A549 (cell line): Measurements from ENCODE around the gene VCX. TPM values are rescaled to one million over a fixed set of nuclear protein-coding genes. Genes with fewer than 3 reads are reported as not detected.

Source experiments
- ATAC-seq, 2 experiments: fragments of 200-7000 bp in 1 of 2; fragments of >200 bp in 1 of 2; cut with Nextera tagmentation in 1 of 2; cut with Tn5 transposase in 1 of 2; 3 replicates each; pipeline versions ENCODE4 v1.8.0 to v1.9.1; 2018 to 2020; ENCODE audit warnings: mild to moderate bottlenecking in 1 of 2, moderate library complexity in 1 of 2
- CTCF ChIA-PET: fragments of 300-600 bp; sonication (Branson Sonifier 250); formaldehyde crosslinking; extraction: SDS; loops from one replicate; lab custom pipeline; 2021; ENCODE audit warnings: antibody characterized with exemption, inconsistent platforms; lab: Yijun Ruan, JAX
- POLR2A ChIA-PET: fragments of 350-600 bp; formaldehyde crosslinking; extraction: SDS; loops from one replicate; lab custom pipeline; 2021; ENCODE audit warnings: antibody characterized with exemption, inconsistent platforms; lab: Yijun Ruan, JAX
- DNase-seq, 2 experiments: peaks; one replicate each; pipeline versions ENCODE4 v3.0.0 to v3.0.0-alpha.2; 2011 to 2016; ENCODE audit warnings: low read depth in 1 of 2, low spot score in 1 of 2
- FAIRE-seq: peaks from 2 replicates; lab custom pipeline; 2011; peaks lifted over from hg19 to GRCh38; lab: Jason Lieb, UNC
- H3K27ac ChIP-seq, 2 experiments: fragments of >200 bp; sonication (Bioruptor Twin); formaldehyde crosslinking; 3 replicates each; pipeline ENCODE4 v1.5.1; 2016 to 2017
- H3K4me1 ChIP-seq: fragments of >200 bp; sonication (Bioruptor Twin); formaldehyde crosslinking; 3 replicates; pipeline ENCODE4 v1.6.1; 2016
- H3K4me2 ChIP-seq: fragments of >200 bp; sonication (Bioruptor Twin); formaldehyde crosslinking; 3 replicates; pipeline ENCODE4 v1.6.1; 2016
- H3K4me3 ChIP-seq: fragments of >200 bp; sonication (Bioruptor Twin); formaldehyde crosslinking; 3 replicates; pipeline ENCODE4 v1.5.1; 2016
- H3K9me3 ChIP-seq: fragments of >200 bp; sonication (Bioruptor Twin); formaldehyde crosslinking; 3 replicates; pipeline ENCODE4 v1.6.1; 2016
- CBX2 ChIP-seq: fragments of 200-600 bp; sonication (generic); IDR thresholded peaks from 2 replicates; pipeline ENCODE4 v1.6.1; 2016; ENCODE audit warnings: low read depth, mild to moderate bottlenecking, borderline replicate concordance
- CEBPB ChIP-seq, 2 experiments: fragments of >200 bp in 1 of 2; sonication (Bioruptor Twin) in 1 of 2; formaldehyde crosslinking in 1 of 2; IDR thresholded peaks; 2 replicates each; pipeline ENCODE4 v1.6.1; 2012 to 2016
- CTCF ChIP-seq: fragments of >200 bp; sonication (Bioruptor Twin); formaldehyde crosslinking; IDR thresholded peaks from 3 replicates; pipeline ENCODE4 v1.5.1; 2016
- EHMT2 ChIP-seq: fragments of 200-600 bp; sonication (generic); IDR thresholded peaks from 2 replicates; pipeline ENCODE4 v1.6.1; 2016; ENCODE audit warnings: antibody characterized with exemption, low read depth, mild to moderate bottlenecking, moderate library complexity
- EP300 ChIP-seq, 2 experiments: fragments of >200 bp; sonication (Bioruptor Twin); formaldehyde crosslinking; IDR thresholded peaks; 2 replicates in 1 of 2; 3 replicates in 1 of 2; pipeline ENCODE4 v1.6.1; 2016 to 2017
- FOSB ChIP-seq: fragments of 250-450 bp; sonication (Bioruptor Pico); IDR thresholded peaks from 2 replicates; pipeline ENCODE4 v1.5.0; 2020; ENCODE audit warnings: mild to moderate bottlenecking, moderate library complexity
- GATA3 ChIP-seq: IDR thresholded peaks from 2 replicates; pipeline ENCODE4 v1.6.1; 2012; ENCODE audit warnings: borderline replicate concordance
- HDAC2 ChIP-seq: fragments of 200-600 bp; sonication (generic); IDR thresholded peaks from 2 replicates; pipeline ENCODE4 v1.6.1; 2016
- HOXA7 ChIP-seq: fragments of 250-450 bp; sonication (Bioruptor Pico); IDR thresholded peaks from 2 replicates; pipeline ENCODE4 v1.5.0; 2020; ENCODE audit warnings: mild to moderate bottlenecking, moderate library complexity
- JUN ChIP-seq, 2 experiments: fragments of >200 bp; sonication (Bioruptor Twin); formaldehyde crosslinking; IDR thresholded peaks; 2 replicates in 1 of 2; 3 replicates in 1 of 2; pipeline ENCODE4 v1.6.1; 2016 to 2017
- JUNB ChIP-seq: fragments of >200 bp; sonication (Bioruptor Twin); formaldehyde crosslinking; IDR thresholded peaks from 2 replicates; pipeline ENCODE4 v1.6.1; 2016
- MAX ChIP-seq: IDR thresholded peaks from 2 replicates; pipeline ENCODE4 v1.6.1; 2012
- NR3C1 ChIP-seq: fragments of >200 bp; sonication (Bioruptor Twin); formaldehyde crosslinking; IDR thresholded peaks from 3 replicates; pipeline ENCODE4 v1.6.1; 2017
- PBX3 ChIP-seq: IDR thresholded peaks from 2 replicates; pipeline ENCODE4 v1.6.1; 2012
- POLR2AphosphoS2 ChIP-seq: conservative IDR thresholded peaks from 2 replicates; pipeline ENCODE4 v1.6.1; 2012; ENCODE audit warnings: low read length, improper control_type of control experiment, inconsistent platforms
- RAD21 ChIP-seq, 2 experiments: fragments of >200 bp in 1 of 2; sonication (Bioruptor Twin) in 1 of 2; formaldehyde crosslinking in 1 of 2; IDR thresholded peaks in 1 of 2; conservative IDR thresholded peaks in 1 of 2; 2 replicates in 1 of 2; 3 replicates in 1 of 2; pipeline ENCODE4 v1.6.1; 2012 to 2018; ENCODE audit warnings: inconsistent platforms in 1 of 2
- RCOR1 ChIP-seq: fragments of 150-350 bp; IDR thresholded peaks from 2 replicates; pipeline ENCODE4 v1.6.1; 2014; ENCODE audit warnings: antibody characterized with exemption, low read length, low read depth
- RNF2 ChIP-seq: fragments of 200-600 bp; sonication (generic); IDR thresholded peaks from 2 replicates; pipeline ENCODE4 v1.6.1; 2016; ENCODE audit warnings: low read depth, mild to moderate bottlenecking, antibody characterized with exemption, moderate library complexity, borderline replicate concordance
- USF2 ChIP-seq: fragments of 450-650 bp; IDR thresholded peaks from 2 replicates; pipeline ENCODE4 v1.6.1; 2014; ENCODE audit warnings: antibody characterized with exemption
- ZSCAN20 ChIP-seq: fragments of 250-450 bp; sonication (Bioruptor Pico); IDR thresholded peaks from 2 replicates; pipeline ENCODE4 v1.8.0; 2022; ENCODE audit warnings: mild to moderate bottlenecking, moderate library complexity
- WGBS: methylation state at CpG from one replicate; pipeline ENCODE4 v1.1.6; 2017; ENCODE audit errors: missing lambda C conversion rate; 5-methylcytosine and 5-hydroxymethylcytosine counted together
- polyA plus RNA-seq, 4 experiments: library from polyadenylated mRNA; depleted of rRNA in 3 of 4; stranded (reverse); fragments of >200 nt; fragmentation: RNase III in 1 of 4; extraction: RNeasy Plus Mini Kit Qiagen cat#74134 plus additional on column Dnase treatment in 1 of 4; gene quantifications; 2 replicates in 3 of 4; 3 replicates in 1 of 4; pipeline ENCODE4 v1.2.3, GENCODE V29; 2011 to 2017

Gene VCX
- polyA plus RNA-seq, 2 of the 4 experiments (the other 2 are of a cell fraction), result not detected

- no peak for TF ChIP-seq USF2
These were observed 29.1 kb downstream of the VCX start (continued) for GRCh38 chrX:7872042-7872441.

GRCh38 chrX:7876957-7877356 lies 34.0 kb downstream of the VCX start:
- H3K9me3 ChIP-seq, result no peaks in the 10 kb centered on the region
- H3K4me1 ChIP-seq, result no peaks in the 10 kb centered on the region
- TF ChIP-seq CTCF, result no peak
- no peak for TF ChIP-seq RAD21 (conservative IDR thresholded peaks at IDR 0.05 in 1 of 2, IDR thresholded peaks at IDR 0.05 in 1 of 2)
- no peak for TF ChIP-seq FOSB (CRISPR knock-in tag)
- TF ChIP-seq PBX3, result no peak
- no peak overlapping the region for H3K4me2 ChIP-seq
- ATAC-seq (no peak), DNase-seq (no peak), FAIRE-seq (no peak)
- CTCF ChIA-PET, result no interaction called here
- H3K27ac ChIP-seq, result no peak overlapping the region
- POLR2A ChIA-PET, result no interaction called here
- no peak overlapping the region for H3K4me3 ChIP-seq
- whole genome bisulfite sequencing, result 5% methylated on average over 2 of the region's 2 CpGs

GRCh38 chrX:7889135-7889534 lies 46.2 kb downstream of the VCX start:
- TF ChIP-seq MAX (no peak), EHMT2 (no peak), RCOR1 (no peak), GATA3 (no peak), ZSCAN20 (CRISPR knock-in tag) (no peak), HOXA7 (CRISPR knock-in tag) (no peak), NR3C1 (no peak), CEBPB (IDR thresholded peaks at IDR 0.05) (no peak), JUN (IDR thresholded peaks at IDR 0.05) (no peak), EP300 (IDR thresholded peaks at IDR 0.05) (no peak), RAD21 (conservative IDR thresholded peaks at IDR 0.05 in 1 of 2, IDR thresholded peaks at IDR 0.05 in 1 of 2) (no peak), POLR2AphosphoS2 (no peak), RNF2 (no peak), HDAC2 (no peak), JUNB (no peak)
- WGBS, result 12% methylated on average over 2 of the region's 2 CpGs
- Histone ChIP-seq H3K27ac (no peak overlapping the region), H3K4me2 (no peak overlapping the region), H3K4me1 (no peaks in the 10 kb centered on the region), H3K9me3 (no peaks in the 10 kb centered on the region), H3K4me3 (no peak overlapping the region)
- DNase-seq (no peak), ATAC-seq (no peak), FAIRE-seq (no peak)
- CTCF ChIA-PET, result no interaction called here
- POLR2A ChIA-PET, result no interaction called here

- Histone ChIP-seq H3K27ac (no peak overlapping the region), H3K4me3 (no peak overlapping the region)
- ATAC-seq, result no peak
- WGBS, result 11% methylated on average over 2 of the region's 2 CpGs
- FAIRE-seq, result no peak
- no peak for DNase-seq
- POLR2A ChIA-PET, result no interaction called here
- TF ChIP-seq CBX2, result no peak
- TF ChIP-seq, all 56 proteins: peak for 0
- Histone ChIP-seq H3K9me3 (no peaks in the 10 kb centered on the region), H3K4me2 (no peak overlapping the region), H3K4me1 (no peaks in the 10 kb centered on the region)
- CTCF ChIA-PET, result no interaction called here
These were observed 46.7 kb downstream of the VCX start for GRCh38 chrX:7889680-7890079.
